Superior temporal gyrus (tissue), 1 donor: ENCODE results near the gene TNXB.

Experiments
- DNase-seq: peaks from one replicate; pipeline ENCODE4 v3.0.0-alpha.2; 2016; ENCODE audit errors: extremely low spot score

The TNXB gene, protein sequence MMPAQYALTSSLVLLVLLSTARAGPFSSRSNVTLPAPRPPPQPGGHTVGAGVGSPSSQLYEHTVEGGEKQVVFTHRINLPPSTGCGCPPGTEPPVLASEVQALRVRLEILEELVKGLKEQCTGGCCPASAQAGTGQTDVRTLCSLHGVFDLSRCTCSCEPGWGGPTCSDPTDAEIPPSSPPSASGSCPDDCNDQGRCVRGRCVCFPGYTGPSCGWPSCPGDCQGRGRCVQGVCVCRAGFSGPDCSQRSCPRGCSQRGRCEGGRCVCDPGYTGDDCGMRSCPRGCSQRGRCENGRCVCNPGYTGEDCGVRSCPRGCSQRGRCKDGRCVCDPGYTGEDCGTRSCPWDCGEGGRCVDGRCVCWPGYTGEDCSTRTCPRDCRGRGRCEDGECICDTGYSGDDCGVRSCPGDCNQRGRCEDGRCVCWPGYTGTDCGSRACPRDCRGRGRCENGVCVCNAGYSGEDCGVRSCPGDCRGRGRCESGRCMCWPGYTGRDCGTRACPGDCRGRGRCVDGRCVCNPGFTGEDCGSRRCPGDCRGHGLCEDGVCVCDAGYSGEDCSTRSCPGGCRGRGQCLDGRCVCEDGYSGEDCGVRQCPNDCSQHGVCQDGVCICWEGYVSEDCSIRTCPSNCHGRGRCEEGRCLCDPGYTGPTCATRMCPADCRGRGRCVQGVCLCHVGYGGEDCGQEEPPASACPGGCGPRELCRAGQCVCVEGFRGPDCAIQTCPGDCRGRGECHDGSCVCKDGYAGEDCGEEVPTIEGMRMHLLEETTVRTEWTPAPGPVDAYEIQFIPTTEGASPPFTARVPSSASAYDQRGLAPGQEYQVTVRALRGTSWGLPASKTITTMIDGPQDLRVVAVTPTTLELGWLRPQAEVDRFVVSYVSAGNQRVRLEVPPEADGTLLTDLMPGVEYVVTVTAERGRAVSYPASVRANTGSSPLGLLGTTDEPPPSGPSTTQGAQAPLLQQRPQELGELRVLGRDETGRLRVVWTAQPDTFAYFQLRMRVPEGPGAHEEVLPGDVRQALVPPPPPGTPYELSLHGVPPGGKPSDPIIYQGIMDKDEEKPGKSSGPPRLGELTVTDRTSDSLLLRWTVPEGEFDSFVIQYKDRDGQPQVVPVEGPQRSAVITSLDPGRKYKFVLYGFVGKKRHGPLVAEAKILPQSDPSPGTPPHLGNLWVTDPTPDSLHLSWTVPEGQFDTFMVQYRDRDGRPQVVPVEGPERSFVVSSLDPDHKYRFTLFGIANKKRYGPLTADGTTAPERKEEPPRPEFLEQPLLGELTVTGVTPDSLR (N-terminal part only)

DNA sequence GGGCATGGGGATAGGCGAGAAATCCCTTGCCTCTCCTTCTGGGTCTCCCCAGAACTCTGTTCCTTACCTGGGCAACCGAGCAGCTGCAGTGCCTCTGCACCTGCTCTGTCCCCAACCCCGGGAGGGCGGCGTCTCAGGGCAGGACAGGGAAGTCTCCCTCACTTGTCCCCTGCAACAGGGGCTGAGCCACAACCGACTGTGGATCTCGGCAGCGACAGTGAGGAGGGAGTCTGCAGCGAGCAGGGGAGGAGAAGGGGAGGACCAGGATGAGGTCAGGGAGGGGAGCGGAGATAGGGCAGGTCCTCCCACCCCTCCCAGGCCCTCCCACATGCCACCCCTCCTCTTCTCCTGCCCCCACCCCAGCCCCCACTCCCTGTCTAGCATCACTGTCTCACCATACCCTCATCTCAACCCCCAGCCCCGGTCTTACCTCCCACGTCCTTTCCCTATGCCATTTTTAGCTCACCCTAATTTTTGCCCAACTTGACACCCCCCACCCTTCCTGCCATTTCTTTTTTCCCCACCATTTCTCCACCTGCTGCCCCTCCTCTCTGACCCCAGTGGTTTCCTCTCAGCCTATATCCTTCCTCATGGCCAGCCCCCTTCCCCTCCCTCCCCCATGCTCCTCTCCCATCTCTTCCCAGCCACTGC lies at the start of gene TNXB:
Gene TNXB, minus strand, starts transcription at position 225 of the 651 bp plus-strand sequence. CDS start 11,140 bp downstream, outside the sequence.
- no peak for DNase-seq

DNA sequence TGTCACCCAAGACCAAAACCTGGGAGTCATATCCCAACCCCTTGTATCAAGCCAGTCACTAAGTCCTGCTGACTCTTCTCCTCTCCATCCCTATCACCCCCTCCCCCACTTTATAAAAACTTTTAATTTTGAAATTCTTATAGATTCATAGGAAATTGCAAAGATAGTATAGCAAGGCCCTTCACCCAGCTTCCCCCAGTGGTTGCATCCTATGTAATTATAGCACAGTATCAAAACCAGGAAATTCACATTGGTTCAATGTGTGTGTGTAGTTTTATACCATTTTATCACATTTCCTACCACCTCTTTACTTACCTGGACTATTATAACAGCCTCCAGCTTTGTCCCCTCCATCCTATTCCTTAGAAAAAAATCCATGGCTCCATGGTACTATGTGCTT lies 48.9 kb upstream of the TNXB start:
- DNase-seq, result no peak

DNA sequence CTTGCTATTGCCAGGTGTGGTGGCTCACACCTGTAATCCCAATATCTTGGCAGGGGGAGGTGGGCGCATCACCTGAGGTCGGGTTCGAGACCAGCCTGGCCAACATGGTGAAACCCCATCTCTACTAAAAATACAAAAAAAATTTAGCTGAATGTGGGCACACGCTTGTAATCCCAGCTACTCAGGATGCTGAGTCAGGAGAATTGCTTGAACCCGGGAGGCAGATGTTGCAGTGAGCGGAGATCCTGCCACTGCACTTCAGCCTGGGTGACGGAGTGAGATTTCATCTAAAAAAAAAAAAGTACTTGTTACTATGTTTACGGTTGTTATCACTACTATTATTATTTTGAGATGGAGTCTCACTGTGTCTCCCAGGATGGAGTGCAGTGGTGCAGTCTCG lies 47.8 kb upstream of the TNXB start:
- no peak for DNase-seq

DNA sequence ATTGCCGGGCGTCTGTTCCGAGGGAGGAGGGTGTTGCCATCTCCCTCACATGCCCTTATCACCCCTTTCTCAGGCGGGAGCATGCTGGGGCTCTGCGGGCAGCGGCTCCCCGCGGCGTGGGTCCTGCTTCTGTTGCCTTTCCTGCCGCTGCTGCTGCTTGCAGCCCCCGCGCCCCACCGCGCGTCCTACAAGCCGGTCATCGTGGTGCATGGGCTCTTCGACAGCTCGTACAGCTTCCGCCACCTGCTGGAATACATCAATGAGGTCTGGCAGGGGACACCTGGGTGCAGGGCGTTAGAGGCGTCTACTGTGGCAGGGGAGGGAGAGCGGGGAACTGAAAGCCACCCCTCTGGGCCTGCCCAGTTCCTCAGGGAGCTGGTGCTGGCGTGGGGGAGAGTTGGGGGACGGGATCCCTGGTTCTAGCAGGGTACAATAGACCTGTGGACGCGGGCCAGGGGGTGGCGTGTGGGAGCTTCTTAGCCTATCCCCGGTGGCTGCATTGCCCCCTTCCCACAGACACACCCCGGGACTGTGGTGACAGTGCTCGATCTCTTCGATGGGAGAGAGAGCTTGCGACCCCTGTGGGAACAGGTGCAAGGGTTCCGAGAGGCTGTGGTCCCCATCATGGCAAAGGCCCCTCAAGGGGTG lies 45.5 kb upstream of the TNXB start:
- DNase-seq, result peak; percentile 39

DNA sequence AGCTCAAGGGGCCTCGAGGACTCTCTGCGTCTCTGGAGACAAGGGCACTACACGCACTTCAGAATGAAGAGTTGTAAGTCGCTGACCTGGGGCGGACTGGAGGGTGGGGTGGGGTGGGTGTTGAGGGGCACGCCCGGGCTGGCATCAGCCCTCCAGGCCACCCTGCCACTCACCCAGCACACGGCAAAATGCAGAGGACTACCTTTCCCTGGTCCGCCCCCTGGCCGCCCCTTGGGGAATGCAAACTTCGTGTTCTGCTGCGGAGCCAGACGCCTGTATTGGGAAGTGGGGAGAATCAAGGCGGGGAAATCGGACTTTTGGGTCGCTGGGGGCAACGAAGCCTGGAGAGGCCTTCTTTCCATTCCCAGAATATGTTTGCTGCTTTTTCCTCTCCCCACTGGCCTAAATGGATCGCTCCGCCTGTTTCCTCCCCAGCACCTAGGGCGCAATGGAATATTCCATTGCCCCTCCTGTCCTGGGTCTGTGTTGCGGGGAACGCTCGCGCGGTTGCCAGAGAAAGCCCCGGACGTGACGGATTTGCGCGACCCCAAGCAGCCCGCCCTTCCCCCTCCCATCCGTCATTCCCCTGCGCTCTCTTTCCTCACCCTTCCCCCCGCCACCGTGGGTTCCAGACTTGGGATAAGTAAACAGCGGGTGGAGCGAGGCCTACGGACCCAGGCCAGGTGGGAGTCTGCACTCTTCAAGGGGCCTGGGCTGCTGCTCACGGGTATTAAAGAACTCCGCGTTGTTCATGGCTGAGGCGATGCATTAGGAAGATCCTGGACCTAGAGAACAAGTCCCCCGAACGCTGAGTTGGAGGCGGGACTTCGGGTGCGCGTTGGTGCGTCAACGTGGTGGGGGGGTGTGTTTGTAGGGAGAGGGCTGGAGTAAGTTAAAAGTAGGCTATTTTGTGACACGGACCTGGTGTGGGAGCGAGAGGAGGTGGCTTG lies 44.7 kb upstream of the TNXB start, which contains the start of gene PPT2:
Gene PPT2, plus strand, starts transcription at position 578 of the 950 bp plus-strand sequence. CDS start 454 bp downstream, outside the sequence.
- peak; percentile 90 for DNase-seq

DNA sequence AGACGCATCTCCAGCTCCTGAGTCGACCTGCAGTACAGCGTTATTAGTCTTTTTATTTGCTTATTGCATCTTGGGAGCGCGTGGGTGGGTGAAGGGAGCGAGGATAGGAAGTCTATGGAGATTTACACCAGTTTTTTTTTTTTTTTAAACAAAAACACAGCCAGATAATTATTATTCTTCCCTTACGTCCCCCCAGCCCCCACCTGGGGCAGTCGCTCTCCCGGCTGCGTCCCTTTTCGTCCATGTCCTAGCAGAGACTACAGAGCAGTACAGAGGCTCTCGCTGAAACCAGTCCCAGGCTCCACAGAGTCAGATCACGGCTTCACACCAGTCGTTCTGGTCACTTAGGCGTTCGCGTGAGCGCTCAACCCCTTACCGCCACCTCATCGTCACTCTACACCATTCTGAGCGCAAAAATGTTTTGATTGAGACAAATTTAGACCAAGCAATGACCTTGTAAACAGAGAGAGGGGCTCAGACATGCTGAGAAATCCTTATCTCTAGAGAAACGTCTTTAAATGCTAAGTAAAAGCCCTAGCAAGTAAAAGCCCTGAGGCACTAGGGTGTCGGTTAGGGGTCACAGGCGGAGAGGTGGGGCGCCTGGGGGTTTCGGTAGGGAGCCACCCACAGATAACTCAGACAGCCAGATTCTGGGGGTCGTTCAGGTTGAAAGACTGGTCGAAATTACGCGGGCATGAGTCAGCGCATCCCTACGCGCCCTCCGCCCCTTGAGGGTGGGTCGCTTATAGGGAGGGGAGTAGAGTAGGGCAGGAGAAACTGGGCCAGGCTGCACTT lies 43.8 kb upstream of the TNXB start:
- peak; percentile 51 for DNase-seq

DNA sequence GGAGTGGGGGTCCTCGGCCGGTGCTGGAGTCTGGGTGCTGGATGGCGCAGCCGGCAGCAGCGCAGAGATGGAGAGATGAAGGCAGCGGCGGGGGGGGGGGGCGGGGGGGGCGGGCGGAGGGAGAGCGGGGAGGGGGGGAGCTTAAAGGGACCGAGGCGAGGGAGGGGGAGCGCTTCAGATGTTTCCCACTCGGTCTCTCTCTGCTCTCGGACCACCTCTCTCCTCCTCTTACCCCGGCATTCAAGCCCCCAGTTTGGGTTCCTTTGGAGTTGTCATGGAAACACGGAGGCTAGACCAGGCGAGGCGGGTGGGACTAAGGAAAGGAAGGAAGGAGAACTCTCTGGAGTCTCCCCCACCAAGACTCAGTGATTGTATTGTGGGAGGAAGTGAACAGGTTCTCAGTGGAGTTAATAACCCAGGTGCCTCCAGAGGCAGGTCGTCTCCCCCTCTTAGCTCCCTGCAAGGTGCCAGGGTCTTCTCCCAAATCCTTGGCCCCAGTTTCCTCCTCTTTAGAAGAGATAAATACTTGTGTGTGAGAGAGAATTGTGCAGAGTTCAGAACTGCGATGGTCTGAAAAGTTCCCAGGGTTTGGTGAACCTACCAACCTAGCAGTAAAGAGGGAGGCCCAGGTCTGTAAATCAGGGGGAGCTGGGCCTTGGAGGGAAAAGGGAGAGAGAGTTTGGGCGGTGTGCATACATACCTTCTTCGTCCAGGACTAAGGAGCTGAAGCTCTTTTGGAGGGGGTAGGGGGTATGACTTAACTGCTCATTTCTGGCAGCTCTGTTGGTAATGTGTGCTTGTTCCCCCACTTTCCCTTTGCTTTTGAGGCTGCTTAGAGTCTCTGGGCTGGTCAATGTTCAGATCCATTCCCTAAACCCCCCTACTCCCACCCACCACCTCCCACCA lies 43.0 kb upstream of the TNXB start, which contains the start of gene PRRT1:
Gene PRRT1, minus strand, starts transcription at position 77 of the 906 bp plus-strand sequence. CDS start 112 bp downstream, outside the sequence.
- peak; percentile 54 for DNase-seq

DNA sequence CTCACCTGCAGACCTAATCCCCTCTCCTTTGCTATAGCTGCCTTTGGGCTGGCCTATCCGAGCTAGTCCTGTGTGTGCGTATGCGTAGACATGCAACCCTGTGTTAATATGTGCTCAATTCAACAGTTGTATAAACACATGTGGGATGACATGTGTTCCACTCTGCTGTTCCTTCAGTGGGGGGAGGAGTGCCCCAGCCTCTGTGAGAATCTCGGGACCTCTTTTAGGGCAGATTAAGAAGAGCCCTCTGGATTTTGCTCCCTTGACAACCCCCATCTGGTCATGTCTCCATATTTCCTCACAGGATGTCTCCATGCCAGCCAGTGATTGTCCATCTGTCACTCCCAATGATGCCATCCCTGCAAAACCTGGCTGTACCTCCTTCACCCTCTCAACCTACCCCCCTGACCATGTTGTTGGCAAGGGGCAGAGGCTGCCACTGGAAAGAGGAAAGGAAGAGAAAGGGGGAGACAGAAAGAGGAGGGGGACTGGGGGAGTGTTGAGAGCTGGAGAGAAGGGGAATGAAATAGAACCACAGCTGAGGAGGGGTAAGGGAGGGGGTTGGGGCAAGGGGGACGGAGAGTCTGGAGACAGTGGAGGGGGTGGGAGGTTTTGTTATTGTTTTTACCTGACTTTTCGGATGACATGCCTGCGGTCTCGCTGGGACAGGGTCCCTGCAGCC lies 42.2 kb upstream of the TNXB start:
- peak; percentile 44 for DNase-seq

DNA sequence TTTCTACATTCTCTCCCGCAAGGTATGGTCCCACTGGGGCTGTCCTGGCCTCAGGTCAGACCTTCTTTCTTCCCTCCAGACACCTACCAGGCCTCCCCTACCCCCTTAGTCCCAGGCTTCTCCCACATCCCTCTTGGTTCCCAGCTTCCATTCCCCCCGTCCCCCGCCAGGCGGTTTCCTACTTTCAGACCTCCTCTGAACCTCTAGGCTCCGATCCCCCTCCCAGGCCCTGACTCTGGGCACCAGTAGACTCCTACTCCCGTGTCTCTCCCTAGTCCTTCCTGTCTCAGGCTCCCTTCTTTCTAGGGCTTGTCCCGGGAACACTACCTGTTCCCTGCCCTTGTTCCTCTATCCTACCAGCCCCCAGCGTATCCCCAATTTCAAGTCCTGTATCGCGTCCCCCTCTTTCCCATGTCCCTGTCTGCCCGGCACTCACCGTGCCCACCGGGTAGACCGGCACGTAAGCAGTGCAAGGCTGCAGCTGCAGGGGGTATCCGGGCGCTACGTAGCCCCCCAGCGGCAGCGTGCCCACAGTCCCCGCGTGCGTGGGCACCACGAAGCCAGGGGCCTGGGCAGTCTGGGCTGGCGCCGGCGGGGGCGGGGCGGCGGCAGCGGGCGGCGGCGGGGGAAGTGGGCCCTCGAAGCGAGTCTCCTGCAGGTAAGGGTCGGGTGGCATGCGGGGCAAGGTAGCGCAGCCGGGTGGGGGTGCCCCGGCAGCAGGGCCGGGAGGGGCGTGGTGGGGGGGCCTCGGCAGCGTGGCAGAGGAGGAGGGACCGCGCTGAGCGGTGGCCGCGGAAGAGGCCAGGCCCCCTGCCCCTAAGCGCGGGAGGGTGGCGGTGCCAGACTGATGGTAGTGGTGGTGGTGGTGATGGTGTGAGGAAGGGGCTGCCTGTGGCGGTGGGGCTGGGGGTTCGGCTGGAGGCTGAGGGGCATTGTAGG lies 41.1 kb upstream of the TNXB start:
- no peak for DNase-seq

DNA sequence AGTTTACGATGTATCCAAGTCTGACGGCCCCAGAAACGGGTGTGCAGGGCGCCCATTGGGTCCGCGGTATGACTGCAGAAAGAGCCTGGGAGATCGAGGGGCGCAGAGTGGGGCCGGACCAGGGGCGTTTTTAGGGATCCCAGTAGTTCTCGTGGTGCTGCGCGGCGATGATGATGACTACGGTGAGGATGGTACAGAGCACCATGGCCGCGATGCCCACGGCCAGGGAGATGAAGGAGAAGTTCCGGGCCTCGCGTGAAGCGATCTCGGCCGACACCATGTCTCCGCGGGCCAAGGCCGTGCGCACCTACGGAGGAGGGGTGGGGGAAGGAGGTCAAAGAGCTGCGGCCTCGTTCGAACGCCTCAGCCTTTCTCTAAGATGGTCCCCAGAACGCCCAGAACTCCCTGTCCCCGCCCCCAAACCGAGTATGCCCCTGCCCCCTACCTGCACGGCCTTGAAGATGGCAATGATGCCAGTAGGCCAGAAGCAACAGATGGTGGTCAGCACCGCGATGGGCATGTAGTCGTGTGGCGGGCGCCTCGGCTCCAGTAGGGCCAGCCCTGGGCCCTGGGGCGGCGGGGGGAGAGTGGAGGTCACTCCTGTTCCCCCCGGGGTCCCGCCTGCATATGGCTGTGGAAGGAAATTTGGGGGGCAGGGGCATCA lies 40.1 kb upstream of the TNXB start:
- no peak for DNase-seq

DNA sequence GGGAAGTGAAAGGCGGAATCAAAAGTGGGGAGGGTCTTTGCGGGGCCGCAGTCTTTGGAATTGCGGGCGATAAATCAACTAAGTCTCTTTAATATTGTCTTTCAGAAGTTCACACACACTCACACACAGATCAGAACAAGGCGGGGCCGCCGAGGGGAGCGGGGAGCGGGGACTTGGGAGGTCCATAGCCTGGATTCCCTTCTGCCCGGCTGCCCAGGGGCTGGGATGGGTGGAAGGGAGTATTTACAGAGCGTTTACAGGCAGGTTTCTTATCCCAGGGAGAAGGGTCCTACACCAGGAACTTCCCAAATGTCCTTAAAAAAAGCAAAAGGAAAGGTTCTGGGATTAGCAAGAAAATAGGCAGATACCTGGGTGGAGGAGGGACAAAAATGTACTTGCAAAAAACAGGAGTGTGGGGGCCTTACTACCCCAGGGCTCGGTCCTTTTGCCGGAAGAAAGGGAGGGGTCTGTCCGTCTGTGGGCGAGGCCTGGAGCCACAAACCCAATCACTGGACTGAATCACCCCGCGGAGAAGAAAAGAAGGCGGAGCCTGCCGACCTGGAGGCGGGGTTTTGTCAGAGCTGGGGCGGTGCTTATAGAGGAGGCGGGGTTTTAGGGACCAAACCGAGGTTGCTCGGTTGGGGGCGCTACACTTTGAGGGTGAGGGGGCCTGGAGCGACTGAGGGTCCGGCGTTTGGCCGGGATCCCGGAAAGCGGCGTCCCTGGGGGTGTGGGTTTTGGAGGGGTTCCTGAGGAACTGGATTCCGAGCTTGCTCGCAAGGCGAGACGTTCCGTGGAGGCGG lies 39.4 kb upstream of the TNXB start:
- DNase-seq, result no peak

DNA sequence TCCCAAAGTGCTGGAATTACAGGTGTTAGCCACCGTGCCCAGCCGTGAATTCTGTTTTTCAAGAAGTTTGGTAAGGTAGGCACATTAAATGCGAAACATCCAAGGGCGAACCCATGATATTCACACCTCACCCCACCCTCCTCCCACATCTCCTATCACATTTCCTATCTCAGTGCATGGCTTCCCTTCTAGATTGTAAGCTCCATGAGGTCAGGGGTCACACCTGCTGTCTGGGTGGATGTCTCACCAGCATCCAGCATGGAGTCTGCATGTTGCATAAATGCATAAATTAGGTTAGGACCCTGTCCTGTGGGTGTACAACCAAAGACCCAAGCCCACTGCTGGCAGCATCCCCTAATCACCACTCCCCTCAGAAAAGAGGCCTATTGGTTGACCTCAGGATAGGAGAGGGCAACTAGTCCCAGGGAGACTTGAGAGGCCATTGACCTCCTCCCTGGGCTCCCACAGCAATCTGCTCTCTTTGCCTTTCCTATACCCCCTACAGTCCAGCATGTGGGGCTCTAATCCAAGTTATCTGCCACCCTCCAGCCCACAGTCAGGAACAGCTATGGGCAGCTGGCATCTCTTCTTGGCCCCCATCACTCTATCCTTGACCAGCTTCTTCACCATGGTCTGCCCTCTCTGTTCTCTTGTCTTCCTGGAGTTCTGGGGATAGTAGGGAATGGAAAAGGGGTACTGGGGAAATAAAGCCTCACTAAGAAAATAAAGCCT lies 38.4 kb upstream of the TNXB start:
- DNase-seq, result no peak

DNA sequence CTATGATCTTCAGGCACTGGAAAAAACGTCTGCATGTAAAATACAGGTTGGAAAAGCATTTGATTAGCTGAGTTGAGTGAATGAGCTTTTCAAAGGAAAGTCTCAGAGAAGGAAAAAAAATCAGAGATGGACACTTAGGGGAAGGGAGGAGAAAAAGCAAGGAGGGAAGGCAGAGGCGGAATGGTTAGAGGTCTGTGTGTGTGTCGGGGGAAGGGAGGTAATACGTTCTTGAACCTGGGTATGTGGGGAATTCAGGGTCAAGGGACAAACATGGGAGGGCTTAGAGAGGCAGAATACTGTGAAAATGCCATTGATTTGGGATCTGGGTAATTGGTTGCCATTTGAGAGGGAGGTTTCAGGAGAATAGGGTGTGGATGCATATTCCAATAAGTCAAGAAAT lies 37.5 kb upstream of the TNXB start:
- DNase-seq, result no peak

DNA sequence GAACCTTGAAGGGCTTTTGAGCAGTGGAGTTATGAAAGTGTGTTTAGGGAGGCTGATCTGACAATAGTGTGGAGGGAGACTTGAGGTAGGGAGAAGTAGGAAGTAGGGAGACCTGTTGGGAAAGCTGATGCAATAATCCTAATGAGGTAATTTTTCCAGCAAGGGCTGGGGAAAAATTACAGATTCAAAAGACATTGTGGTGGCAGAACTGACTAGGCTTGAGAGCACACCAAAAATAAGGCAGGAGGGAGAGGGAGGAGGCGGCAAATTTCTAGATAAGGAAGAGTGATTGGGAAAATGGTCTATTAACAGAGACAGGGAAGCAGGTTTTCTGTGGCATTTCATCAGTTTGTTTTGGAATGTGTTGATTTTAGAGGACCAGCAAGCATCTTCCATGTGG lies 37.1 kb upstream of the TNXB start:
- no peak for DNase-seq
